Activated CD8-positive, alpha-beta memory T cell treated with anti-CD3 and anti-CD28 coated beads, Interleukin-2, amount 50 U/mL, for 24 hours (primary cell): Measurements from ENCODE around the gene PDE4D.

Experiments used
- DNase-seq: peaks from one replicate; pipeline ENCODE4 v3.0.0-alpha.2; 2020; ENCODE audit errors: extremely low read depth

Gene PDE4D

GRCh38 chr5:59256331-59256730, 637.2 kb downstream of the PDE4D start:
- DNase-seq: no peak

- no peak for DNase-seq
Measured at GRCh38 chr5:59254055-59254687, 639.4 kb downstream of the PDE4D start.

DNA sequence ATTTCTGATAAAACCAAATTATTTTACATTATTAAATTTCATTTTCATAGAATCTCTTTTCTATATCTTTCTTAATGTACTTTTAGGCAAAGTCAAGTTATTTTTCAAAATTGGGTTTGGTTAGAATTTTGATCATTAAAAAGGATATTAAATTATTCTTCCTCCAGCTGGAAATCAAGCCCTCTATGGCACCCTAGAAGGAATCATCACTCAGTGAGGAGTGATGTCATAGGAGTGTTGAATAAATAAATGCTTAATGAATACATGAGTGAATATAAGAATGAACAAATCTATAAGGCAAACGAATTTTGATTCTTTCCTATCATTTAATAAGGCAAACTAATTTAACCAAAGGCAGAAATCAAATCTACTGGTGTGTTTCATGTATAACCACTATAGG, 639.9 kb downstream of the PDE4D start:
- no peak for DNase-seq

DNA sequence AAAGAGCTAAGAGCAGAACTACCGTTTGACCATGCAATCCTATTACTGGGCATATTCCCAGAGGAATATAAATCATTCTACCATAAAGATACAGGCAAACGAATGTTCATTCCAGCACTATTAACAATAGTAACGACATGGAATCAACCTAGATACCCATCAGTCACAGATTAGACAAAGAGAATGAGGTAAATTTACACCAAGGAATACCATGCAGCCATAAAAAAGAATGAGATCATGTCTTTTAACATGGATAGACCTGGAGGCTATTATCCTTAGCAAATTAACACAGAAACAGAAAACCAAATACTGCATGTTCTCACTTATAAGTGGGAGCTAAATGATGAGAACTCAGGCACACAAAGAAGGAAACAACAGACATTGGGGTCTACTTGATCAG, 641.9 kb downstream of the PDE4D start:
- DNase-seq: no peak

DNA sequence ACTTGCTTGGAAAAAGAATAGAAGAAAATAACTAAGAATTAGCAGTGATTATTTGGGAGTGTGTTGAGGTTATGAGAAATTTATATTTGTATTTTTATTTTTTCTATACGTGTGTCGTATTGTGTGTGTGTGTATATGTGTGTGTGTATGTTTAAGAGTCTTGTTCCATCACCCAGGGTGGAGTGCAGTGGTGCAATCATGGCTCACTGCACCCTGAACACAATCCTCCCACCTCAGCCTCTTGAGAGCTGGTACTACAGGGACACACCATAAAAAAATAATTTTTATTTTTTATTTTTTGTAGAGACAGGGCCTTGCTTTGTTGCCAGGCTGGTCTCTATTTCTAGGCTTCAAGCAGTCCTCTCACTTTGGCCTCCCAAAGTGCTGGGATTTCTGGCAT, 643.8 kb downstream of the PDE4D start:
- no peak for DNase-seq

- no peak for DNase-seq
Measured at GRCh38 chr5:59249160-59249559, 644.4 kb downstream of the PDE4D start.

GRCh38 chr5:59246882-59247281, 646.6 kb downstream of the PDE4D start:
- no peak for DNase-seq

DNA sequence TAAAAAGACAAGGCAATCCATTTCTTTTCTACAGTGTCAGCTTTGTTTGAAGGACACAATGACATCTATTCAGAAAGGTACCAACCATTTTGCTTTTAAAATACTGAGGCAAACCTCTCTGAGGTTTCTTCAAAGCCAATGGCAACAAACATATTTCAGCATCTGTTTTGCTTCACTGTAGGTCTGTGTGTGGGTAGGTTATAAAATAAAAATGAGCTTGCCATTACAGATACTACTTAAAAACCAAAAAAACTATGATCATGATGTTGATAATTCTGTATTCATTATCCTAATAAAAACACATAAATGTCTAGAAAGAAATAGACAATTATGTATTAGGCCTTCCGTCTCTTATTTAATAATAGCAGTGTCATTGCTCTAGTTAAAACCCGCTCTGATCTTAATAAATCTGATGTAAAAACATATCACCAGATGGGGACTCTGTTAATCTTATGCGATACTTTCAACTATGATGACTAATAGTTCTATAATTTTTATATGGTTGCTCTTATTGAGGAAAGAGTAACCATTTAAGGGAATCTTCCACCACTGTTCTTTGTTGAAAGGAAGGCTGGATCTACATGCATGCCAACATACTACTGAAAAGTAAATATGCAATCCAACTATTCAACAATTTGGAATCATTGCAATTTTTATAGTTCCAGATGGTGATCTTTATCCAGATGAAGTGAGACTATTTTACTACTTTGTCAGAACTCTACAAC, 647.2 kb downstream of the PDE4D start:
- no peak for DNase-seq

- no peak for DNase-seq
Measured at GRCh38 chr5:59245198-59245597, 648.3 kb downstream of the PDE4D start.

DNA sequence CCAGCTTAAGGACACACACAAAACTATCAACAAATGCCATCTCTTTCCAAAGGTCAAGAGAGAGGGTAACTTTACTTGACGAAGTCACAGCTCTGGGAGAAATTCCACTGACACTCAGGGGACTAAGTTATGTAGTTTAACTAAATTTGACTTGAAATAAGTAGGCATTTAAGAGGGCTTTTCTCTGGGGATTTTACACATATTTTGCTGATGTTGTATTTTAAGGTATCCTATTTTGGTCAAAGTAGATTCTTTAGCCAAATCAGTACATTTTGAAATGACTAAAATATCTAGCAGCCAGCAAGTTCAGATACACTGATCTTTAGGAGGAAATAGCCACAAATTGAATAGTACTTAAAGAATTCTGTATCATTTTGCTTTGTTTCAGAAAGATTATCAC, 652.0 kb downstream of the PDE4D start:
- no peak for DNase-seq

GRCh38 chr5:59241119-59241518, 652.4 kb downstream of the PDE4D start:
- no peak for DNase-seq

GRCh38 chr5:59238126-59238902, 655.2 kb downstream of the PDE4D start:
- DNase-seq: no peak

- no peak for DNase-seq
Measured at GRCh38 chr5:59236986-59237385, 656.5 kb downstream of the PDE4D start.

- no peak for DNase-seq
Measured at GRCh38 chr5:59236448-59236847, 657.1 kb downstream of the PDE4D start.

GRCh38 chr5:59234236-59234635, 659.3 kb downstream of the PDE4D start:
- no peak for DNase-seq

DNA sequence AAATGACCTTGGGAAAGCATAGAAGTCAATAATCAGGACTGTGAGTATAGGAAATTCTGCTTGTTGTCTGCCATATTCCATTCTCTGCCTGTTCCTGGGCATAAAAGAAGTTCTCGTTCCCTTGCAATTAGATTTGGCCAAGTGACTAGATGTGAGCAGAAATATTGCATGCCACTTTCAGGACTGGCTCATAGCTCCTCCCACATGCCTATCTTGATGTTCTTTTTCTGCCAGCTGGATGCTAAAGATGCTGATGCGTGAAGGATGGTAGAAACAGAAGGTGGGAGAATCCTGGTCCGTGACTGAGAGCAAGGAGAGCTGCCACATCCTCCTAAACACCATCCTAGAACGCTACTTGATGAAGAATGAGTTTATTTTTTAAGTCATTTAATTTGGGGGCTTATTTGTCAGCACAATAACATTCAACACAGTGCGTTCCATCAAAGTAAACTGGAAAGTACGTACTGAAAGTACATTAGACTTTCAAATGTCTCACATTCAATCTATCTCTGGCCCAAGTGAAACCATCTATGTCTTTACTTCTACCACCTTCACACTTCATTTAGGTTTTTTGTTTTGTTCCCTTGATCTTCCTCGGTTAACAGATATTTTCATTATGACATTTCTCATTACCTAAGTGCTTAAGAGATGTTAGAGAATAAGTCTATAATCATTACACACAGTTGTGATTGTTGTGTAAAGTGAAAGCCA, 662.1 kb downstream of the PDE4D start:
- DNase-seq: no peak

DNA sequence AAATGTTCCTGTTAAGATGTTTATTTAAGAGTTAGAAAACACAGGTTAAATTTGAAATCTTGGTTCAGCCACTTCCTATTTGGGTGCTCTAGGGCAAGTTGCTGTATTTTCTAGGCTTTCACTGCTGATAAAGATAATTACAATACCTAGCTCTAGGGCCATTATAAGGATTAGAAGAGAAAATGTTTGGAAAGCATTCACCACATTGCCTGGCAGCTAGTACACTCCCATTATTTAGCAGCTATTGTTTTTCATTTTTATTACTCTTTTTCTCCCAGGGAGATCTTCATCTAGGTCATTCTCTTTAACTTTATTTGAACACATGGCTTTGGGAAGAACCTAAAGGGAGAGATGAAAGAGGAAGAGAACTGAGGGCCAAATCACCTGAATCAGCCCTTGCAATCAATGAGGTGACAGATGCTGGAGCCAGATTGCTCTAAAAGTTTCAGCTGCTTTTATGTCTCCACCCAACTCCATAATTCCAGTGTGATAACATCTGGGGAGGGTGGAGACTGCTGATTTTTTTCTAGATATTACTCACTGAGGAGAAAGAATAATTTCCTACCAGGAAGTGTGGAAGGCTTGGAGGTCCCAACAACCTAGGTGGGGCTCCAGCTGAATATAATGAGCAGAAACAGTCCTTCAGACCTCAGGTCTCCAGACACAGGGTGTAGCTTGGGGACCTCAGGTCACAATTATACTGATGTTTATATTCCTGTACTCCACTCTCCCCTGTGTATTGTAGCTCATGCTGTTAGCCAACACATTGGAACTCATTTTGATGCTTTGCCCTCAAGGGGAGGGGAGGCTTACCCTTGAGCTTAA, 670.6 kb downstream of the PDE4D start:
- no peak for DNase-seq

- no peak for DNase-seq
Measured at GRCh38 chr5:59221769-59222168, 671.8 kb downstream of the PDE4D start.

DNA sequence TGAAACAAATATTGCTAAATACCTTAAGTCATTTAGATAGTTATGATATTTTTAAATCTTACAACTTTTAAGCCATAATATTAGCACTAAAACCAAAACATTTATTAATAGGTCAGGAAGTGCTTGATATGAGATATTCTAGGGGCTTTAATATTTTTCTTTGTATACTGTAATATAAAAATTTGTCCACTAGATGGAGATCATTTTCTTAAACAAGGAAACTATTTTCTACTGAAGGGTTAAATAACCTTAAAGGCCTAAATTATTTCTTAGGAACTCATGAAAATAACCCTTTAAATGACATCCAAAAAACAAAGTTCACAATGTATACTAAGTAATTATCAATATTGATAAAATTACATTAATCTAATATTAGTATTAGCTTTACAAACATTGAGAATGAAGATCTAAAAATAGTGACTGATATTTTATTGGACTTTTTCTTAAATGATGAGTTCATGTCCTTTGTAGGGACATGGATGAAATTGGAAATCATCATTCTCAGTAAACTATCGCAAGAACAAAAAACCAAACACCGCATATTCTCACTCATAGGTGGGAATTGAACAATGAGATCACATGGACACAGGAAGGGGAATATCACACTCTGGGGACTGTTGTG, 675.0 kb downstream of the PDE4D start:
- DNase-seq: no peak

DNA sequence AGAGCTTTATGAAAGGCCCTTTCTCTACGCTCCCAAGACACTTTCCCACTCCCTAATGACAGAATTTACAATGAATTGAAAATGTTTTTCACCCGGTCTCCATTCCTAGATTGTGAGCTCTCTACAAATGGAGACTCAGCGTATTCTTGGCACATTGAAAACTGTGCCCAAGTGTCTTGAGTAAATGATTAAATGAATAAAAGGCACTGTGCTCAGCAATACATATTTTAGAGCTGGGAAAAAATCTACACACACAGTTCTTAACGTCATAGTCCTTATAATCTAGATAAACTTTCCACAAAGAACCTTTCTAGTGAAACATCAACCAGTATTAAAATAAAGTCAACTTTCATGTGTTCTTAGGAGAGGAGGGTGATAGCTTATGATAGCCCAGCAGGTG, 676.7 kb downstream of the PDE4D start:
- no peak for DNase-seq

DNA sequence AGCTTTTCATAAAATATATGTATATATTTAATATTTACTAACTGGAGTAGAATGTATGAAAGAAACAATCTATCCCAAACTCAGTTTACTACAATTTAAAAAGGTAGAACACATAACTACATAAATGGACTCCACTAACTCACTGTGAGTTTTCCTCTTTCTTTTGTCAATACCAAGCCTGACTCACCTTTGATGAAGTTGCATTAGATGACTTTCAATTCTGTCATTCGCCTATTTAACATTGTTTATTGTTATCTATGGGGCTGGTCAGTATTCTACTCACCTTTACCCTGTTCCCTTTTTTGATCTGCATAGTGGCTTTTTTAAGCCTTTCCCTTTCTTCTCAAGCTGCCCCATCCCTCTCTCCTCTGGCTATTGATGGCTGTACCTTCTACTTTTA, 680.9 kb downstream of the PDE4D start:
- DNase-seq: no peak
